Stimulated activated naive CD8-positive, alpha-beta T cell treated with anti-CD3 and anti-CD28 coated beads, Interleukin-15, Interleukin-2, amounts not matched to agents 100 U/mL and 50 U/mL, for 24 hours (primary cell): ENCODE data around the gene ABAT.
A peak's percentile ranks its signal among the peaks of the same experiment; 100 is the strongest.
"Not testable (repeated sequence)": the region's sequence is repeated elsewhere in the genome, so short reads cannot be mapped to it uniquely, and the experiment has no call there.

ENCODE experiments used
- ATAC-seq: fragments of 150-1000 bp; cut with Tn5 transposase; one replicate; pipeline ENCODE4 v1.10.0; 2021
- DNase-seq: peaks from one replicate; pipeline ENCODE4 v3.0.0; 2021

The ABAT gene

DNA sequence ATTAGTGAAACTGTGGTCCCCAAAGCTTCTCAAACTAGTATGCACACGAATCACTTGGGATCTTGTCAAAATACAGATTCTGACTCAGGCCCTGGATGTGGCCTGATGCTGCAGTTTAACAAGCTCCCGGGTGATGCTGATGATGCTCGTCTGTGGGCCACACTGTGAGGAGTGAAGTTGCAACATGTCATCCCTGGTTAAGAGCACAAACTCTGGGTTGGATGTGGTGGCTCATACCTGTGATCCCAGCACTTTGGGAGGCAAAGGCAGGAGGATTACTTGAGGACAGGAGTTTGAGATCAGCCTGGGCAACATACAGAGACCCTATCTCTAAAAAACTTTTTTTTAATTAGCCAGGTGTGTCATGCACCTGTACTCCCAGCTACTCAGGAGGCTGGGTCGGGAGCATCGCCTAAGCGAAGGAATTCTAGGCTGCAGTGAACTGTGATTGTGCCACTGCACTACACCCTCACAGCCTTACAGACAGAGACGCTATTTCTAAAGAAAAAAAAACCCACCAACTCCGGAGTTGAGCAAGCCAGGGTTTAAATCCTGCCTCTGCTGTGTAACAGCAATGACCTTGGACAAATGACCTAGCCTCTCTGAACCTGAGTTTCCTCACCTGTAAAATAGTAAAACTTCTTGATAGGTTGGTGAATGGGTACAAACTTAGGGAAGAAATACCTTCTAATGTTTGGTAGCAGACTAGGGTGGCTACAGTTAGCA lies 24.4 kb upstream of the ABAT start:
- no peak for ATAC-seq

DNA sequence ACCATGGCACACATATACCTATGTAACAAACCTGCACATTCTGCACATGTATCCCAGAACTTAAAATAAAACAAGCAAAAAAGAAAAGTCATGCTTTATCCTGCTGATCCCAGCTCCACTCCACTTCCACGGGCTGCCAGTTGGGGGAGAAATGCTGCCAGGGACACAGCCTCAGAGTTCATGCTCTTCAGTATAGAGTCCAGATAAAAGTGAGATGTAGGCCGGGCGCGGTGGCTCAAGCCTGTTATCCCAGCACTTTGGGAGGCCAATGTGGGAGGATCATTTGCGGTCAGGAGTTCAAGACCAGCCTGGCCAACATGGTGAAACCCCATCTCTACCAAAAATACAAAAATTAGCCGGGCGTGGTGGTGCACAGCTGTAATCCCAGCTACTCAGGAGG lies 22.5 kb upstream of the ABAT start:
- ATAC-seq = not testable (repeated sequence)

More for the DNA sequence above, 24.4 kb upstream of the ABAT start:
- no peak for DNase-seq

DNA sequence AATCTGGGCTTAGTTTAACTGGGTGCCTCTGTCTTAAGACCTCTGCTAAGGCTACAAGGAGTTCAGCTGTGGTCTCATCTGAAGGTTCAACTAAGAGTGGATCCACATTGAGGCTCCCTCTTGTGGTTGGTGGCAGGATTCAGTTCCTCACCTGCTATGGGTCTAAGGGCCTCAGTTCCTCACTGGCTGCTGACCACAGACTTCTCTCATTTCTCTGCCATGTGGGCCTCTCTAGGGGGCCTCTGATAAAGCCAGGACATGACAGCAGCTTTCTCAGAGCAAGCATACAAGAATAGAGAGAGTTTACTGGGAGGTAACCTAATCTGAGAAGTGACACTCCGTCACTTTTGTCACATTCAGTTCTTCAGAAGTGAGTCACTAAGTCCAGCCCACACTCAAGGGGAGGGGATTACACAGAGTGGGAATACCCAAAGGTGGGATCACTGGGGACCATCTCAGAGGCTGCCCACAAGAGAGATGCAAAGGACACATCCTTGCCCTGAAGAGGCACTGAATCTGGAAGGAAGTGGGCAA lies 19.2 kb upstream of the ABAT start:
- ATAC-seq = peak; percentile 87
- DNase-seq = peak; percentile 56

More for the DNA sequence above, 22.5 kb upstream of the ABAT start:
- DNase-seq = not testable (repeated sequence)

DNA sequence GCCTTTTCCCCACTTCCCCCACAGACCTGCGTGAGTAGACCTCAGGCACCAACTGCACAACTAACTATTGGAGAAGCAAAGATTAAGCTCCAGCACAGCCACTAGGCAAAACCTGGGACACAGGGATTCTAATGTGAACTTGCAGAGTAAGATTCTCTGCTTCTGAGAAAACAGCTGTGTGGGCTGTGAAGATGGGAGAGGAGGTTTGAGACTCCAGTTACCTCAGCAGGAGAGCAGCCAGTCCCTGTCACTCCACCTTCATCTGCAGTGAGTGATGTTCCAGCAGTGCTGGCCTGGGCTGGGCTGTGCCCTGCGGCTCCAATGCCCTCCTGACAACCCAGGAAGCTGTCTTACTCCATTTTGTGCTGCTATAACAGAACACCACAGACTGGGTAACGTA lies 18.0 kb upstream of the ABAT start:
- no peak for DNase-seq
- no peak for ATAC-seq

DNA sequence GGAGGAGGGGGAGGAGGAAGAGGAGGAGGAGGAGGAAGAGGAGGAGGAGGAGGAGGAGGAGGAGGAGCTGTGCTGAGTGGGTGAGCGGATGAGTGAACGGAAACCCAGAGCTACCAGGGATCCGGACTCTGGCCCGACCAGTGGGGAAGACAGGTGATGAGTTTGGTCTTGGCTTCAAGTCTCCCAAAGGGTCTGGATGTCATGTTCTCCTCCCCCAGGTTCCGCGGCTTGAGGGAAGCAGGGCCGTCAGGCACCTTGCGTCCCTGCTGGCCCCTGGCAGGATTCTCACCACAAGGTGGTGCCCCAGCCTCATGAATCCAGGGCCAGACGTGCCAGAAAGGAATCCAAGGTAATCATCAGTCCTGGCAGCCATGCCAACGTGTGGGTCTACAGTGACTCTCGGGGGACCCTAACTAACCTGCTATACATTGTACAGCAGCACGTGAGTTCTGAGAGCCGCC lies 13.5 kb upstream of the ABAT start:
- DNase-seq = peak; percentile 75
- peak; percentile 85 for ATAC-seq

DNA sequence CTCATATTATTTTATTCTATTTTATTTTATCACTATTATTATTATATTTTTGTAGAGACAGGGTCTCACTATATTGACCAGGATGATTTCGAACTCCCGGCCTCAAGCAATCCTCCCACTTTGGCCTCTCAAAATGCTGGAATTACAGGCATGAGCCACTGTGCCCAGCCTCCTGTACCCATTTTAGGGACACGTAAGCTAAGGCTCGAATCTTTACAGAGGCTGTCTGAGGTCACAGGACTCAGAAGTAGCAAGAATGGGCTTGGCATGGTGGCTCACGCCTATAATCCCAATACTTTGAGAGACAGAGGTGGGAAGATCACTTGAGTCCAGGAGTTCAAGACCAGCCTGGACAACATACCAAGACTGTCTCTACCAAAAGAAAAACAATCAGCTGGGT lies 12.7 kb upstream of the ABAT start:
- ATAC-seq (no peak), DNase-seq (no peak)

DNA sequence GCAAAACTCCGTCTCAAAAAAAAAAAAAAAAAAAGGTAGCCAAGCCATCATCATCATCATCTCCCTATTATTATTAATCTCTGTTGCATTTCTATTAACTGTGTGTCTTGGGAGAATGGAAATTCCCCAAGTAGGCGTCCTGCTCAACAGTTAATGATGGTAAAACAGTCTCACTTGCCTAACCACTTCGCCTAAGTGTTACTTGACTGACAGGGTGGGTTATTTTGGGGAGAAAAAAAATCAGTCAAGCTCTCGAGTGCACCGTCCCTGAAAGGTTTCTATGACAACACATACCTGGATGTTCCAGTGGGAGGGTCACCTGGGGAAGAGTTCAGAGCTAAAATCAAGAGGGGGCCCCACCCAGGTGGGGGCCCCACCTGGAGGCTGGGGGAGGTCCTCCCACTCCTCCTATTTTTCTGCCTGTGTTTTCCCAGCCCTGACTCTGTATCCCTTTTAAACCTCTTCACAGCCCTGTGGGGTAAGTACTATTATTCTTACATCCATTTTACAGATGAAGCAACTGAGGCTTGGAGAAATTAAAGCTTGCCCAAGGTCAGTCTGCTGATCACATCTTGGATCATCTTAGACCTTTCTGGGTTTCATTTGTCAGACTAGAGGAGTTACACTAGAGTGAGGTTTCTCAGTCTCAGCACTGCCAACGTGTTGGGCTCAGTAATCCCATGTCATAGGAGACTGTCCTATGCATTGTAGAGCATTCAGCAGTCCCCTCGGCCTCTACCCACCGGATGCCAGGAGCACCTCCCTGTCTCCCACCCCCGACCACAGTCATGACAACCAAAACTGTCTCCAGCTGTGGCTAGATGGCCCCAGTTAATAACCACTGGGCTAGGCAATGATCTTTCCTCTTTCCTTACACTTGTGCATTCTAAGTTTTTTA lies 11.0 kb upstream of the ABAT start:
- no peak for ATAC-seq
- no peak for DNase-seq

DNA sequence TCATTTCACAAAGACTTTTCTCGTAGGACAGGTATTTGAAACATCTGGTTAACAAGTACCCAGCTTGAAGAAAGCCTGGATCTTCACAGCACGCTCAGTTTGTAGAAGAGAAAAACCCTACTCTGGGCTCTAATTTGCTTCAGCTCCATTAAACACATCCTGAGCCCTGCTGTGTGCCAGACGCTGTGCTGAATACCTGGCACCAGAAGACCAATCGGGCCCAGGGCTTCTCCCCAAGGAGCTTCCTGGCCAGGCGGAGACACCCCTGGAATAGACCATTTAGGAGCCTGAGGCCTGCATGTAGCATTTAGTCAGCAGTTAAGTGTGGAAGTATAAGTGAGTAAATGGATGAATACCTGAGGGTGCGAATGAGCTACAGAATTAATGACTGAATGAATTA lies 8.9 kb upstream of the ABAT start:
- ATAC-seq = no peak

DNA sequence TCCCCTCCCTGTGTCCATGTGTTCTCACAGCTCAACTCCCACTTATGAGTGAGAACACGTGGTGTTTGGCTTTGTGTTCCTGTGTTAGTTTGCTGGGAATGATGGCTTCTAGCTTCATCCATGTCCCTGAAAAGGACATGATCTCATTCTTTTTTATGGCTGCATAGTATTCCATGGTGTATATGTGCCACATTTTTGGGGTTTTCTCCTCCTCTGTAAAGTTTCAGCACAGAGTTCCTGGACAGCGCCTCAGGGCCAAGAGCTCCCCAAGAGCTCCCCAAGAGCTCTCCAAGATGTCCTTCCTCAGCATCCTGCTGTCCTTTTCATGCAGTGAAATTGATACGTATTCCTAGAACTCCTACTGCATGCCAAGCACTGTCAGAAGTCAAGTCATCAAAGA lies 6.9 kb upstream of the ABAT start:
- ATAC-seq (no peak), DNase-seq (no peak)

More for the DNA sequence above, 8.9 kb upstream of the ABAT start:
- DNase-seq = no peak

DNA sequence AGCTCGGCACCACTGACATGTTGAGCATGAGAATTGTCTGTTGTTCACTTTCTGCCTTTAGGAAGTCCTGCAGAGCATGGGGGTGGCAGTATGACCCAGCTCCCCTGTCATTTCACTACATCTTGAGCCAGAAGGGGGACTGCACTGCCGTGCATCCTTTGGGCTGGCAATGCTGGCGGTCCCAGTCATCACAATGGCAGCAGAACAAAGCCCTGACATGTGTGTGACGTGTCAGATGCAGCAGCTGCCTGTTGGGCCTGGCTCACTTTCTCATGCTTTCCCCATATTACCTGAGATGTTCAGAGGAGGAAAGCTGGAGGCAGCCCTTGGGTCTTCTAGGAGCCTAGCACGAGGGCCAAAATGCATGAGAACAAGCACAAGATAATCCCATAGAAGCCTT lies 6.3 kb upstream of the ABAT start:
- ATAC-seq = no peak
- no peak for DNase-seq

DNA sequence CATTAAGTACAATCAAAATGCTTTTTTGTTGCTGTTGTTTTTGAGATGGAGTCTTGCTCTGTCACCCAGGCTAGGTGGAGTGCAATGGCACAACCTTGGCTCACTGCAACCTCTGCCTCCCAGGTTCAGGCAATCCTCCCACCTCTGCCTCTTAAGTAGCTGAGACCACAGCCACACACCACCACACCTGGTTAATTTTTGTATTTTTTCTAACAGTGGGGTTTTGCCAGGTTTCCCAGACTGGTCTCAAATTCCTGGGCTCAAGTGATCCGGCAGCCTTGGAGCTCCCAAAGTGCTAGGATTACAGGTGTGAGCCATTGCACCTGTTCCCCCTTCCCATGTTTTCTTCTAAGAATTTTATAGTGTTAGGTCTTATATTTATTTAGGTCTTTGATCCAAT lies 4.9 kb upstream of the ABAT start:
- no peak for ATAC-seq

DNA sequence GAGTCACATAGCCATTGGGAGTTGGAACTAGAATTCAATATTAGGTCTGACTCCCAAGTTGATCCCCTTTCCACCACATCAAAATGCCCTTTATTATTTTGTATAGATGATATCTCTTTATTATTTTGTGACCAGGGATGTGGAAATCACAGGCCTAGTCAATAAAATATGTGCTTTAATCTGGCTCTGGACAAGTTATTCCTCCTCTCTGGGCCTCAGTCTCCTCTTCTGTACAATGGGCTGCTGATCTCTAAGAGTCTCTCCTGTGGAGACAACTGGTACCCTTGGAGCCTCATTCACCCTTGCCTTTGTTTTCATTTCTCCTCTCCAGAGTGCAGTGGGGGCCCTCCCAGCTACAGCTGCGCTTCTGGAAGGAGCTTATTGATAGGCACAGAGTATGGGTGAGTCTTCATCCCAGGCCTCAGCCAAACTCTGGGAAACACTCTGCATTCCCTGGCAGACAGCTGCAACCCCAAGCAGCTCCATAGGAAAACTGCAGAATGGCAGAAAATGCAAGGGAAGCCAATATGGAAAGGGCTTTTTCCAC lies 4.3 kb upstream of the ABAT start:
- no peak for ATAC-seq
- DNase-seq = no peak

More for the DNA sequence above, 4.9 kb upstream of the ABAT start:
- no peak for DNase-seq

DNA sequence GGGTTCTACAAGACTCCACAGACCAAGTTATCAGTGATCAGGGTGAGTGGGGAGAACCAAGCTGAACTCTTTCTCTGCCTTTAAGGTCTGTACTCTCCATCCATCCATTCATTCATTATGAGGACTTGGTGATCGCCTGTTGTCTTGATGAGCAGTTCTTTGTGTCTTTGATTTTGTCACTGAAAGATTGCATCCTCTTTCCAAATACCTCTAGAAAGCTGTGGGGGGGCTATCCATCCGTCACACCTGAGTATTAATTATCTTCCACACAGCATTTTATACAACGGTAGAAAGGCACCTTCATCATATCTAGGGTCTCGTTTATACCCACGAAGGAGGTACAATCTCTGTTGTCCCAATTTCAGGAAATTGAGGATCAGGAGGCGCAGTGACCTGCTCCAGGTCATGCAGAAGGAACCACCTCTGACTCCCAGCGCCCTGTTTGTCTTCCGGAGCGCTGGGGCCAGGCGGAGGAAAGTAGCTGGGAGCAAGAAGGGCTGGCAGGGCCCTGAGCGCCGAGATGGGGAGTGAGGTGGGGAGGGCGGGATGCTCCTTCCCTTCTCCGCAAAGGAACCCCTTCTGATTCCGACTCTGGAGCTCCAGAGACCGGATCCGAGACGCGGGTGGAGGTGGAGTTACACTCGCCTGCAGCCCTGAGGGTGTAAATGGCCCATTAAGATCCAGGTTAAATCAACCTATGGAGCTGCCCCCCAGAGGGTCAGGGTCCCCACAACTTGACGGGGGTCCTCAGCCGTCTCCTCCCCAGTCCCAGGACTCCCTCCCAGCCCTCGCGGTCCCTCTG lies 605 bp upstream of the ABAT start:
- DNase-seq (no peak), ATAC-seq (peak; percentile 17)

DNA sequence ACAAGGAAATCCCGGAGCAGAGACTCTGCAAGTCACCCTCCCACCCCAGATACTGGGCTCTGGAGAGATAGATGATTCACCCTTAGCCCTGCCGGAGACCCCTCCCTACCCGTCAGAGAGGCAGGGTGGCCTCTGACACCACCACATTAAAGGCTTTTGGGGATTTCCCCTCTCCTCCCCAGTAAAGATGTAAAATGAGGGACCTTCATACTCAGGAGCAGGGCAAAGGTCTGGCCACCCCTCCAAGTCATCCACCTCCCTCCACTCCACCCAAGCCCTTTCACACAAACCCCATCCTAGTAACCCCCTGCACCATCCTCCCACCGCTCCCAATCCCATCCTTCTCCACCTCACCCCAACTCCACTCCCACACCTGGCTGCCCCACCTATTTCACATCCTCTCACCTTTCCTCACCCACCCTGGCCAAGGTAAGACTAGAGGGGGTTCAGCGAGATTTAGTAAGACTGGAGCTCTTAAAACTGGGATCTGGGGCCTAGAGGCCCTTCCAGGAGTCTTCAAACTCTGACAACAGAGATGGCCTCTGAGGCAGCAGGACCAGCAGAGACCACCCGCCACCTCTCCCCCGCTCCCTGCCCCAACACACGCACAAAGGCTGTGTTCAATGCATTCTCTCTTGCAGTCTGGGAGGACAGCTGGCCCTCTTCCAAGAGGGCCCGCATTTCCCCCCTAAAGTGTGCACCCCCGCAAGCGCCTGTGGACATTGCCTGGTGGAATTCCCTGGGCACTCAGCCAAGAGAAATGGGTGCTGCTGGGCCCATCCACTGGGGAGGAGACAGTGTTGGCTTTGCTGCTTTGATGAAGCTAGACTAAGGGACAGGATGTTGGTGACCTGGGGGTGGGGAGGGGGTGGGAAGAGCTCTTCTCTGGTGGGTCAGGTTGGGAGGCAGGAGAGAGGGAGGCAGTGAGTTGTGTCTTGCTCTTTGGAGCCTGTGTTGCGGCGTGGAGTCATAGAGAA lies 1.1 kb downstream of the ABAT start:
- DNase-seq (peak; percentile 67), ATAC-seq (peak; percentile 88)

DNA sequence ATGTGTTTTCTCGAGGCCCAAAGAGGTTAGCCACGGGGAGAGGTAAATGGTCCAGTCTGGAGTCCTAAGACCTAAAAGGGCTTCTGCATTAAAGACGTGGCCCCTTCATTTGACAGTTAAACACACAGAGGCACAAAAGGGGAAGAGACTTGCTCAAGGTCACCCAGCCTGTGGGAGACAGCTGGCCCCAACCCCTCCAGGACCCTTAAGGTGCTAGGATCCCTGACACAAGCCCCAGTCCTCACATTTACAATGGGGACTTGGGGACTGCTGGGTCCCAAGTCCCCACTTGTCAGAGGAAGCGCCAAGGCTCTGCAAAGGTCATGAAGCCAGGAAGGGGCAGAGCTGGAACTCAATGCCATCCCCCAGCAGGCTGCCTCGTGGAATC lies 1.7 kb downstream of the ABAT start:
- DNase-seq (no peak), ATAC-seq (no peak)

DNA sequence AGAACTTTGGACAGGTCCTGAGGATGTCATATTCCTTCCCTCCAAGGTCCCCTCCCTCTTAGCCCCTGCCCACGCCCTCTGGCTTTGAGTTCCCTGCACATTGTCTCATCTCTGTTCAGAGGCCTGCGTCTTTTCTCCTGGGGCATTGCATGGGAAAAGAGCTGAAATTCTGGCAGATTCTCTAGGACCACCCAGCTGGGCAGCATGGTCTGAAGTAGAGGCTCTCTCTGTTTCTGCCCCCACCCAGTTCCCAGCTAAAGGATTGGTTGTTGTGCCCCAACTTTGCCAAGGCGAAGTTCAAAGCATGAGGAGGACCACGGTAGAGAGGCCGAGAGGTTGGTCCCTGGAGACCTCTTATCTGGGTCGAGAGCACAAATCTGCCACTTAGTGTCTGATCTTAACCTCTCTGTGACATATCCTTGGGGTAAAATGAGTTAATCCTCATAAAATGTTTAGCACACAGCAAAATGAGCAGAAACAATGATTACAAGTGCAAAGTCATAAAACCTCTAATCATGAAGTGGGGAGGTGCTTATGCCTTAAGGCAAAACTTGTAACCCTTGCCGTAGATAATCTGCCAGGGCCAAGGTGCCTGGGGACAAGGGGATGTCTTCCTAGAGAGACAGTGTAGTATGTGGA lies 2.4 kb downstream of the ABAT start:
- no peak for ATAC-seq
- no peak for DNase-seq

DNA sequence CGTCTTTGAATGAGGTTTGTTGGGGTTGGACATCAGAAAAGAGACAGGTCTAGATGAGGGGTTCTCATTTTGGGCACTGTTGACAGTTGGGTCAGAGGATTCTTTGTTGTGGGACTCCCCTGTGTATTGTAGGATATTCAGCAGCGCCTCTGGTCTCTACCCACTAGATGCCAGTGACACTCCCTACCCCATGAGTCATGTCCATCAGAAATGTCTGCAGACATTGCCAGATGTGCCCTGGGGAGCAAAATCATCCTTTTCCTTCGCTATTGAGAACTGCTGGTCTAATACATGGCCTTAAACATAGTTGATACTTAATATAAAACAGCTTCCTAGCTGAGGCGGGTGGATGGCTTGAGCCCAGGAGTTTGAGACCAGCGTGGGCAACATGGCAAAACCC lies 3.1 kb downstream of the ABAT start:
- DNase-seq = no peak
- ATAC-seq = no peak

DNA sequence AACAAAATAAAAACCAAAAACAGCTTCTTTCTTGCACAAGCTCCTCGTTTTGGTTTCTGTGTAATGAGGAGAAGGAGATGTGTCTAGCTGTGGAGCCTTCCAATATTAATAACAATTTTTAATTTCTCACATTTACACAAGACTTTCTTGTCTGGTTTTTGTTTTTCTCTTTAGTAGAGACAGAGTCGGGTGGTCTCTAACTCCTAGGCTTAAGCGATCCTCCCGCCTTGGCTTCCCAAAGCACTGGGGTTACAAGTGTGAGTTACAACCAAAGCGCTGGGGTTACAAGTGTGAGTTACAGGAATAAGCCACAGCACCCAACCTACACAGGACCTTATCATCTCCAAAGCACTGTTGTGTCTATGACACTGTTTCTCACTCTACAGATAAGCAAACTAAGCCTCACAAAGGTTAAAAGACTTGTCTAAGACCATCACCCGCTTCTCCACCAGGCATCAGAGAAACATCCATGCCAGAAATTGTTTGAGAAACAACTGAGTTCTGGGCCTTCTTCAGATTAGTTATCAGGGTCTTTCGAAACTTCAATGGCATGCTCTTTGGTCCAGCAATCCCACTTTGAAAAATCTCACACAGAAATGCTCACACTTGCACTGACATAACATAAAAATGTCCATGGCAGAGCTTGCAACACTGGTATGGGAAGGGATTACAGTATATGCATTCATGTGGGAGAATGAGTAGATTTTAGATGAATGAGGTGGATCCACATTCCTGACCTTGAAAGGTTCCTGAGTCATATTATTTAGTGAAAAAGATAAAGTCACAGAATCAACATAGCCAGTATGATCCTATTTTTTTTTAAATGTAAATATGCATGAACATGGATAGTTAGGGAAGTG lies 3.9 kb downstream of the ABAT start:
- DNase-seq = no peak
- no peak for ATAC-seq

DNA sequence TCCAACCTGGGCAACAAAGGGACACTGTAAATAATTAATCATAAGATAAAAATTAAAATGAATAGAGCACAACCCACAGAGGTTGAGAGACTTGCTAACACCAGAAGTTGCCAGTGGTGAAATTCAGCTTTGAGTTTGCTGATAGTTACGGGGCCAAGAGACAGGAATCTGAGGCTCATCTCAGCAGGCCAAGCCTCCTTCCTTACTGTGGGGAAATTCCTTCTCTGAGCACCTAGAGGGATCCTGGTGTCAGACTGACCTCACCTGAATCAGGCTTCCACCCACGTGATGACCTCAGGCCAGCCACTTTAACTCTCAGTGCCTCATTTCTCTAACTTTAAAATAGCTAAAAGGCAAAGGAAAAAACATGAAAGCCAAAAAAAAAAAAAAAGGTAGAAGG lies 4.7 kb downstream of the ABAT start:
- no peak for ATAC-seq
- DNase-seq = no peak
